Brain microvascular endothelial cell (primary cell): ENCODE measurements around the gene GRIK5.

Experiments used
- DNase-seq: peaks from one replicate; pipeline ENCODE4 v3.0.0-alpha.2; 2020
- H3K27ac ChIP-seq: fragments of 250-450 bp; sonication (Bioruptor Pico); 2 replicates; pipeline ENCODE4 v1.5.1; 2020; ENCODE audit warnings: mild to moderate bottlenecking, moderate library complexity
- H3K27me3 ChIP-seq: fragments of 250-450 bp; sonication (Bioruptor Pico); replicated peaks from 2 replicates; pipeline ENCODE4 v1.5.1; 2020; ENCODE audit warnings: mild to moderate bottlenecking
- H3K36me3 ChIP-seq: fragments of 250-450 bp; sonication (Bioruptor Pico); replicated peaks from 2 replicates; pipeline ENCODE4 v1.5.1; 2020; ENCODE audit warnings: mild to moderate bottlenecking
- H3K4me3 ChIP-seq: 2 replicates; pipeline ENCODE4 v1.5.1; 2011; ENCODE audit warnings: low read depth, mild to moderate bottlenecking, control low read depth, low read length, moderate library complexity
- CTCF ChIP-seq: IDR thresholded peaks from 2 replicates; pipeline ENCODE4 v1.5.1; 2011; ENCODE audit warnings: low read depth, mild to moderate bottlenecking, moderate library complexity, low read length, control low read depth, inconsistent platforms; ENCODE audit errors: missing control alignments
- in situ Hi-C: cut with HindIII; loops from 2 replicates; pipeline ENCODE4 v1.10.0; 2017; ENCODE audit warnings: low sequenced_read_pairs, low pct_ligation_motif_present

GRIK5 gene

GRCh38 chr19:42076380-42076944, 6.5 kb upstream of the GRIK5 start:
- in situ Hi-C loops, result no loop called here
- H3K4me3 ChIP-seq, result peak overlapping the region; percentile 86
- no peaks in the 10 kb centered on the region for H3K27me3 ChIP-seq
- no peak for TF ChIP-seq CTCF
- peaks cover 30% of the 10 kb centered on the region for H3K36me3 ChIP-seq
- no peak for DNase-seq
- H3K27ac ChIP-seq, result peak overlapping the region; percentile 63

- no peaks in the 10 kb centered on the region for H3K27me3 ChIP-seq
- no peak for TF ChIP-seq CTCF
- peaks cover 23% of the 10 kb centered on the region for H3K36me3 ChIP-seq
- in situ Hi-C loops, result no loop called here
- DNase-seq, result peak; percentile 98
- H3K27ac ChIP-seq, result peak within 1 kb of the TSS; percentile 92
- H3K4me3 ChIP-seq, result peak within 1 kb of the TSS; percentile 86
Measured at GRCh38 chr19:42075616-42076379, 5.8 kb upstream of the GRIK5 start, which contains the start of gene ZNF574. TSS of gene ZNF574 (plus strand) at chr19:42076166. CDS start at chr19:42078607, 2,441 bp downstream.

GRCh38 chr19:42075364-42075615, 5.3 kb upstream of the GRIK5 start:
- H3K4me3 ChIP-seq, result peak overlapping the region; percentile 78
- no peak for TF ChIP-seq CTCF
- in situ Hi-C loops, result no loop called here
- H3K36me3 ChIP-seq, result peaks cover 18% of the 10 kb centered on the region
- H3K27ac ChIP-seq, result peak overlapping the region; percentile 92
- no peaks in the 10 kb centered on the region for H3K27me3 ChIP-seq
- DNase-seq, result no peak

GRCh38 chr19:42074513-42075363, 4.7 kb upstream of the GRIK5 start:
- peak overlapping the region; percentile 78 for H3K4me3 ChIP-seq
- H3K27ac ChIP-seq, result peak overlapping the region; percentile 92
- peaks cover 3% of the 10 kb centered on the region for H3K27me3 ChIP-seq
- no peak for TF ChIP-seq CTCF
- peaks cover 13% of the 10 kb centered on the region for H3K36me3 ChIP-seq
- in situ Hi-C loops, result no loop called here
- no peak for DNase-seq

GRCh38 chr19:42071247-42071646, 1.2 kb upstream of the GRIK5 start:
- in situ Hi-C loops, result no loop called here

More at GRCh38 chr19:42071247-42071646, 1.2 kb upstream of the GRIK5 start:
- Histone ChIP-seq H3K27me3 (peaks cover 27% of the 10 kb centered on the region), H3K4me3 (no peak overlapping the region), H3K27ac (no peak overlapping the region), H3K36me3 (no peaks in the 10 kb centered on the region)
- no peak for TF ChIP-seq CTCF
- no peak for DNase-seq
